ENCODE measurements around the gene CYREN. TPM values are rescaled to one million over a fixed set of nuclear protein-coding genes. Genes with fewer than 3 reads are reported as not detected.

The CYREN gene
- total RNA-seq, 1 donor from 2014 or later = 26.9 TPM

GRCh38 chr7:135154734-135155133 lies 15.8 kb downstream of the CYREN start:
- Histone ChIP-seq H3K27ac (no peak overlapping the region), H3K27me3 (no peaks in the 10 kb centered on the region), H3K36me3 (no peaks in the 10 kb centered on the region), H3K4me2 (no peak overlapping the region), H3F3A (ENCODE audit: low read depth) (no peaks in the 10 kb centered on the region), H3K9me3 (ENCODE audit: low read depth) (peaks cover 7% of the 10 kb centered on the region), H3K4me3 (no peak overlapping the region), H3K79me2 (ENCODE audit: low read depth) (no peaks in the 10 kb centered on the region), H4K20me1 (ENCODE audit: low read depth) (no peaks in the 10 kb centered on the region), H2AFZ (replicated peaks) (no peak overlapping the region), H3K9ac (no peak overlapping the region), H3K4me1 (no peaks in the 10 kb centered on the region)
- Mint-ChIP-seq H3K36me3 (peaks cover 16% of the 10 kb centered on the region), H3K9me3 (peaks cover 37% of the 10 kb centered on the region), H3K27me3 (ENCODE audit: insufficient read depth, low read depth) (no peaks in the 10 kb centered on the region), H3K27ac (no peak overlapping the region), H3K4me3 (no peak overlapping the region), H3K4me1 (no peaks in the 10 kb centered on the region)
- TF ChIP-seq EZH2 (IDR thresholded peaks at IDR 0.05) = no peak
- TF ChIP-seq CTCF (IDR thresholded peaks at IDR 0.05) = no peak
- no peak for TF ChIP-seq EZH2phosphoT487 (IDR thresholded peaks at IDR 0.05)
- DNase-seq (ENCODE audit: low spot score) = no peak

- H3K4me2 ChIP-seq = no peak overlapping the region
- no peak overlapping the region for H3K4me3 ChIP-seq
- H2AFZ ChIP-seq (replicated peaks) = no peak overlapping the region
- H3K9ac ChIP-seq = no peak overlapping the region
- H3K79me2 ChIP-seq (ENCODE audit: low read depth) = no peaks in the 10 kb centered on the region
- Mint-ChIP-seq H3K4me1 (no peaks in the 10 kb centered on the region), H3K9me3 (peaks cover 35% of the 10 kb centered on the region), H3K27ac (no peak overlapping the region), H3K36me3 (peaks cover 6% of the 10 kb centered on the region), H3K4me3 (no peak overlapping the region), H3K27me3 (ENCODE audit: insufficient read depth, low read depth) (no peaks in the 10 kb centered on the region)
- no peaks in the 10 kb centered on the region for H3K36me3 ChIP-seq
- DNase-seq (ENCODE audit: low spot score) = no peak
- no peak overlapping the region for H3K27ac ChIP-seq
- H4K20me1 ChIP-seq (ENCODE audit: low read depth) = no peaks in the 10 kb centered on the region
- H3K4me1 ChIP-seq = no peaks in the 10 kb centered on the region
- no peaks in the 10 kb centered on the region for H3K27me3 ChIP-seq
- H3F3A ChIP-seq (ENCODE audit: low read depth) = no peaks in the 10 kb centered on the region
- H3K9me3 ChIP-seq (ENCODE audit: low read depth) = peaks cover 7% of the 10 kb centered on the region
- TF ChIP-seq CTCF (IDR thresholded peaks at IDR 0.05) (no peak), EZH2 (IDR thresholded peaks at IDR 0.05) (no peak), EZH2phosphoT487 (IDR thresholded peaks at IDR 0.05) (no peak)
These were observed 18.1 kb downstream of the CYREN start for GRCh38 chr7:135152442-135152841.

GRCh38 chr7:135151533-135151932 lies 19.0 kb downstream of the CYREN start:
- DNase-seq (ENCODE audit: low spot score) = no peak
- H3K4me3 ChIP-seq = no peak overlapping the region
- Mint-ChIP-seq H3K9me3 (peaks cover 26% of the 10 kb centered on the region), H3K4me1 (no peaks in the 10 kb centered on the region), H3K4me3 (no peak overlapping the region), H3K27ac (no peak overlapping the region), H3K27me3 (ENCODE audit: insufficient read depth, low read depth) (no peaks in the 10 kb centered on the region), H3K36me3 (peaks cover 2% of the 10 kb centered on the region)
- no peaks in the 10 kb centered on the region for H4K20me1 ChIP-seq (ENCODE audit: low read depth)
- no peak overlapping the region for H3K9ac ChIP-seq
- peaks cover 7% of the 10 kb centered on the region for H3K9me3 ChIP-seq (ENCODE audit: low read depth)
- no peak overlapping the region for H3K27ac ChIP-seq
- no peaks in the 10 kb centered on the region for H3F3A ChIP-seq (ENCODE audit: low read depth)
- H3K4me2 ChIP-seq = no peak overlapping the region
- no peaks in the 10 kb centered on the region for H3K4me1 ChIP-seq
- H3K36me3 ChIP-seq = no peaks in the 10 kb centered on the region
- H3K79me2 ChIP-seq (ENCODE audit: low read depth) = no peaks in the 10 kb centered on the region
- TF ChIP-seq EZH2phosphoT487 (IDR thresholded peaks at IDR 0.05) (no peak), CTCF (IDR thresholded peaks at IDR 0.05) (no peak), EZH2 (IDR thresholded peaks at IDR 0.05) (no peak)
- H2AFZ ChIP-seq (replicated peaks) = no peak overlapping the region
- no peaks in the 10 kb centered on the region for H3K27me3 ChIP-seq

Data from neural progenitor cell (in vitro differentiated cells).